GM18498 (cell line): Measurements from ENCODE around the gene AAGAB.
"Not testable (repeated sequence)": the region's sequence is repeated elsewhere in the genome, so short reads cannot be mapped to it uniquely, and the experiment has no call there.

Experiments used
- ATAC-seq: cut with Tn5 transposase; IDR thresholded peaks from one replicate; pipeline ENCODE4 v1.9.1; 2021; ENCODE audit warnings: mild to moderate bottlenecking, moderate library complexity; ENCODE audit not compliant: unreplicated experiment

Gene AAGAB, protein sequence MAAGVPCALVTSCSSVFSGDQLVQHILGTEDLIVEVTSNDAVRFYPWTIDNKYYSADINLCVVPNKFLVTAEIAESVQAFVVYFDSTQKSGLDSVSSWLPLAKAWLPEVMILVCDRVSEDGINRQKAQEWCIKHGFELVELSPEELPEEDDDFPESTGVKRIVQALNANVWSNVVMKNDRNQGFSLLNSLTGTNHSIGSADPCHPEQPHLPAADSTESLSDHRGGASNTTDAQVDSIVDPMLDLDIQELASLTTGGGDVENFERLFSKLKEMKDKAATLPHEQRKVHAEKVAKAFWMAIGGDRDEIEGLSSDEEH

DNA sequence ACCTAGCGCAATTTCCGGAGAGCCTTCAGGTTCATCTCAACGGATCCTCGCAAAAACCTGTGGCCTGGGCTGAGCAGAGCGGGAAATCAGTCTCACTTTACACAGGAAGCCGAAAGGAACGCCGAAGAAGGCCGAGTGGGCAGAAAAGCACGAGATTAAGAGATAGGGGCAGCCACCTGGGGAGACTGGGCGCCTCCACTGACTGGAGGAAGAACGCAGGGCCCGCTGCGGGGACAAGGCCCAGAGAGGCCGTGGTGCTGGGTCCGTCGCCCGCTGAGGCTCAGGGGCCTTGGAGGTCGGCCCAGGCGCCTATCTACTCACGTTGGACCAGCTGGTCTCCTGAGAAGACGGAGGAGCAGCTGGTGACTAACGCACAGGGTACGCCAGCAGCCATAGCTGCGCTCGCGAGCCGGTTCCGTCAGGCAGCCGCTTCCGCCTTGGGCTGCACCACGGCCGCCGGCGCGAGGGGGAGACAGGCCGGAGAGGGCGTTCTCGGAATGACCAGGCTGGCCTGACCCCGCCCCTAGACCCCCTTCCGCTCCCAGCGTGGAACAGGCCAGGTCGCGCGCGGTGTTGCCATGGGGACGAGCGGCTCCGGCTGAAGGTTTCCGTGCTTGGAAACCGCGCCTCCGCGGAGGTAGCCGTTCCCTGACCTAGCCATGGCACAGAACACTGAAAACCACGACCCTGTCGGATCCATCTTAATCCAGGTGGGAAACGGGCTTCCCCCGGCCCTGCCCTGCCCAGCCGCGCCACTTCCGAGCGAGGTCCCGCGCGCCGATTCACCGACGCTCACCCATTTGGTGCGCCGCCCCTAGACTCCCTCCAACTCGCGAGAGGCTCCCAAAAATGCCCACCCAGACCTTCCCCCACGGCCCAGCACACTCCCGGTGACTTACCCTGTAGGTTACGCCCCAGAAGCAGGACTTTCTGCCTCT, at the start of gene AAGAB, which contains the start of gene IQCH:
TSS of gene AAGAB (minus strand) at position 424 of the 938 bp plus-strand sequence. CDS start at position 394, 30 bp downstream.
TSS of gene IQCH (plus strand) at position 549 of the 938 bp plus-strand sequence. CDS start at position 660, 111 bp downstream.
- ATAC-seq, result peak; percentile 96

- ATAC-seq, result no peak
Observed at GRCh38 chr15:67303490-67304363, 49.3 kb upstream of the AAGAB start.

DNA sequence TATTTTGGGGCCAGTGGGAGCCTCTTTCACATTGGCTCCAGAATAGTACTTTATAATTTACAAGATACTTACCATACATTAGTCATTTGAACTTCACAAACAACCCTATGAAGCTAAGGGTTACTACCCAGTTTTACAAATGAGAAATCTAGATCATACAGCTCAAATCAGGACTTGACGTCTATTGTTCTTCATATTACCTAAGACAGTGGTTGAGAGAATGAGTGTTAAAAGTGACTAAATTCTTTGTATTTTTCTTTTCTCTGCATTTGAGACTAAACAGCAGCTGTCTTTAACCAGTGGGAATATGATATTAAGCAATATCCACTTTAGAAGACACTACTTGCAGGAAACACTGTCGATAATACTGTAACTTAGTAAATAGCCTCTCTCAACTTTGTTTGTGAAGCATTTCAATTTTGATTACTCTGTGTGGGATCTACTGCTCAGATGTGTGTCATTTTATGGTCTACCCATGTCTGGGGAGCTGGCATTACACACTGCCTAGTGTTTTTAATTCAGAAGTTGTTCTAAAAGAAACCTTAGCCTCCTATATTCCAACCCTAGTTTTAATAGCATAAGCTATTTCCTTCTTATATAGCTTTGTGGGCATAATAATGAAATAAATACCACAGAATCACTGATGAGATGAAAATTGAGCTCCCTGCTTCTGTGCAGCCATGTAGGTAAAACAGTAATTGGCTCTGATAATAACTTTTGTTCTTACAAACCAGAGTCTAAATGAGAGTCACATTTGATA, 46.0 kb upstream of the AAGAB start:
- no peak for ATAC-seq

DNA sequence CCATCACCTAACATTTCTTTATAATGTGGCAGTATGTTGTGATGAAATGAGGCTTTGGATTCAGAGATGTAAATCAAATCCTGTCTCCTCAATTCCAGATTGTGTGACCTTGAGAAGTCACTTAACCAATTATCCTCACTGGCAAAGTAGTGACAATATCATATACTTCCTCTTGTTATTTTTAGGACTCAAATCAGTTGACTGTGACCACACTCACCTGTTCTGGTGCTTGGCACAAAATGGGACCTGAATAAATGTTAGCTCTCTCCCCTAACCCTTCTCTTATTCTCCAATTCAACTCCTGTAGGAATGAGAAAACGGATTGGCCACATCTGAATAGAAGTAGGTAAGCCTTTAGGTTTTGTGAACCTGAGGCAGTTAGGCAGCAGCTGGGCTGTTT, 42.2 kb upstream of the AAGAB start:
- no peak for ATAC-seq

- no peak for ATAC-seq
Observed at GRCh38 chr15:67296188-67296587, 41.7 kb upstream of the AAGAB start.

- no peak for ATAC-seq
Observed at GRCh38 chr15:67290319-67290718, 35.9 kb upstream of the AAGAB start.

- not testable (repeated sequence) for ATAC-seq
Observed at GRCh38 chr15:67286400-67286799, 31.9 kb upstream of the AAGAB start.

- ATAC-seq, result not testable (repeated sequence)
Observed at GRCh38 chr15:67285625-67286024, 31.2 kb upstream of the AAGAB start.

DNA sequence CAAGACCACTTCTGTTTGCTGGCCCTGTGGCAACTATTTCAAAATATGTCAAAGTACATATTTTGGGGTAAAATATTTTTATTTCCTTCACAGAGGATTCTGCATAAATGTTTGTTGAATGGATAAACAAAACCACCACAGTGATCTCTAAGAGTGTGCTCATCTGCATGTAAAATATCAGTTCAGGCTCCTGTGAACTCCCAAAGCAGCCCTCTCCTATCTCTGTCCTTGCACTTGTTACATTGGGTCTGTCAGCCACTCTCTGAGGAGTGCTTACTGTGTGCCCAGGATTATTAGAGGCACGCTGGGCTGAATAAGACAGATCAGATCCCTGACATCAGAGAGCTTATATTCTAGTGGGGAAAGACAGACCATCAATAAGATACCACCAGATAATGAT, 27.3 kb upstream of the AAGAB start:
- no peak for ATAC-seq

DNA sequence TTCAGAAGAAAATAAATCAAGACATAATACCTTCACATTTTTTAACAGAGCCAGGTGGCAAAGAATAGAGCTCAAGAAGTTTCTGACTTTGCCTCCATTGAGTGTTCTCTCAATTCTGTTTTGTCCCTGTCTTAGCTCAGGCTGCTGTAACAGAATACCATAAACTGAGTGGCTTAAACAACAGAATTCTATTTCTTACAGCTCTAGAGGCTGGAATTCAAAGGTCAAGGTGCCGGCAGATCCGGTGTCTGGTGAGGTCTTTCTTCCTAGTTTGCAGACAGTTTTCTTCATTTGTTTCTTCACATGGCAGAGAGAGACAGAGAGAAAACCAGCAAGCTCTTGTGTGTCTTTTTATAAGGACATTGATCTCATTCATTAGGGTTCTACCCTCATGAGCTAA, 25.8 kb upstream of the AAGAB start:
- no peak for ATAC-seq

GRCh38 chr15:67276666-67277065, 22.2 kb upstream of the AAGAB start:
- no peak for ATAC-seq

DNA sequence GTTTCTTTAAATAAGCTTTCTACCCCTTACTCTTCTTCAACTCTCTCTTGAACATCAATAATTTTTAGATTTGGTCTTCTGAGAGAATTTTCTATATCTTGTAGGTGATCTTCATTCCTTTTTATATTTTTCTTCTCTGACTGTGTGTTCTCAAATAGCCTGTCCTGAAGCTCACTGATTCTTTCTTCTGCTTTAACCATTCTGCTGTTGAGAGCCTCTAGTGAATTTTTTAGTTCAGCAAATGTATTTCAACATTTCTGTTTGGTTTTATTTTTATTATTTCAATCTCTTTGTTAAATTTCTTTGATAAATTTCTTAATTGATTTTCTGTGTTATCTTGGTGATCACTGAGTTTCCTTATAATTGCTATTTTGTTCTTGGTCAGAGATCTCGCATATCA, 19.8 kb upstream of the AAGAB start:
- ATAC-seq, result no peak

DNA sequence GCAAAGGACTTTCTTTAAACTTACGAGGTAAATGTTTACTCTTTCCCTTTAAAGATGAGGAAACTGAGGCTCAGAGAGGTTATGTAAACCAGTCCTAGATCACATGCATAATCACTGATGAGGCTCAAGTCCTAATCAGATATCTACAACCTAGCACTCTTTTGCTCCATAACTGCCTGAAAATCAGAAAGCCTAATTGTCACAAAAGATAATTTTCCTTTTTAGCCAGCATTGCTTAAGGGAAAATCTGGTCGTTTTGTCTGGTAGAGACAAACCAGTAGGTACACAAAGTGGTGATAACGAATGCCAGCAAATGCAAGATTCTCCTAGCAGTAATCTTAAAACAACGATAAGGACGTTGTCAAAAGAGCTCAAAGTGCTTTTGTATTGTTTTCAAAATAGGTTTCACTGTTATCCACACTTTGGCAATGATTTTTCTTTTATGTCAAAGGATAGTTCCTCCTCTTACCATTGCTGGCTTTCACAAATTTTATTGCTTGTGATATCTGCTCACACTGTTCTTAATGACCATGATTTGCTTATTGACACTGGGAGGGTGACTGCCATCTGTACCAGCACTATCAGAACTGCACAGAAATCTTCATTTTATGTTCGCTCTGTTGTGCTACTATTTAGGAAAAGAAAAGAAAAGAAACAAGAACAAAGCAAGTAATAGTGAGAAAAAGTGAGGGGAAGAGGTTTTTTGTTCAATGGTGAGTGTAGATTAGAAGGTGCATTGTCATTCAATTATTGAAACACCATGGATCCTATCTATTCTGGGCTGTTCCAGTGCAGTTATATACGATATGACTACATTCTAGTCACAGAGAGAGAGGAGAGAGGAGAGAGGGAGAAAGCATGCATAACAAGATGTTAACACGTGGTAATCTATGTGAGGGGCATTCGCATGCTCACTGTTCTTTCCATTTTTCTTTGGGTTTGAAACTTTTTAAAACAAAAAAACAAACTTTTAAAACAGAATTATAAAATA, 13.8 kb upstream of the AAGAB start:
- ATAC-seq, result no peak

- no peak for ATAC-seq
Observed at GRCh38 chr15:67267440-67267839, 13.0 kb upstream of the AAGAB start.

- no peak for ATAC-seq
Observed at GRCh38 chr15:67266870-67267269, 12.4 kb upstream of the AAGAB start.

- no peak for ATAC-seq
Observed at GRCh38 chr15:67259806-67260205, 5.3 kb upstream of the AAGAB start.

GRCh38 chr15:67259379-67259778, 4.9 kb upstream of the AAGAB start:
- ATAC-seq, result no peak

- not testable (repeated sequence) for ATAC-seq
Observed at GRCh38 chr15:67258412-67258811, 4.0 kb upstream of the AAGAB start.

DNA sequence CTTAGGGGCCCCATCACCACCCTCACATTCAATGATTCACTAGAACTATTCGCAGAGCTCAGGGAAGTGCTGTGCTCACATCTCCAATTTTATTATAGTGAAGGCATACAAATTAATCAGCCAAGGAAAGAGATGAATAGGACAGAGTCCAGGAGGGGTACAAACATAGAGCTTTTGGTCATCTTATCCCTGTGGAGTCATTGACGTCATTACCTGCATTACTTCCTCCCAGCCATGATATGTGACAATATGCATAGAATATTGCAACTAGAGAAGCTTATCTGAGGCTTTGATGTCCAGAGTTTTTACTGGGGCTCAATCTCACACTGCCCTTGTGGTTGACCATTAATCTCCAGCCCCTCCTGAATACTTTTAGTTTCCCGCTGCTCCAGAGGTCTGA, 1.6 kb upstream of the AAGAB start:
- ATAC-seq, result no peak
